OCI-LY3 (cell line): ENCODE results near the gene ADCY4.
A peak's percentile ranks its signal among the peaks of the same experiment; 100 is the strongest.

Source experiments
- H2AFZ ChIP-seq: fragments of 200-600, 300-600 bp; shearing (Covaris generic); 2 replicates; pipeline ENCODE4 v1.6.0; 2014; ENCODE audit warnings: antibody characterized with exemption, low read depth, low read length
- H3K27ac ChIP-seq: fragments of 200-600, 300-600 bp; sonication (generic); 2 replicates; pipeline ENCODE4 v1.5.1; 2014; ENCODE audit warnings: mild to moderate bottlenecking, low read length, moderate library complexity, mixed read lengths
- H3K27me3 ChIP-seq: fragments of 200-600, 300-600 bp; sonication (generic); 2 replicates; pipeline ENCODE4 v1.6.1; 2014; ENCODE audit warnings: low read depth, low read length, mixed read lengths
- H3K36me3 ChIP-seq: fragments of 200-600, 300-600 bp; sonication (generic); replicated peaks from 2 replicates; pipeline ENCODE3; 2014; ENCODE audit warnings: low read depth, low read length, mixed read lengths
- H3K4me1 ChIP-seq: fragments of 300-600, 200-600 bp; sonication (generic); 2 replicates; pipeline ENCODE4 v1.6.1; 2014; ENCODE audit warnings: low read length, mixed read lengths
- H3K4me2 ChIP-seq: fragments of 200-600, 300-600 bp; sonication (generic); 2 replicates; pipeline ENCODE4 v1.6.1; 2014; ENCODE audit warnings: low read length, mixed read lengths
- H3K4me3 ChIP-seq: fragments of 300-600, 200-600 bp; sonication (generic); 2 replicates; pipeline ENCODE4 v1.5.1; 2014; ENCODE audit warnings: antibody characterized with exemption, mild to moderate bottlenecking, low read length, moderate library complexity
- H3K79me2 ChIP-seq: fragments of 300-600, 200-600 bp; shearing (Covaris generic); 2 replicates; pipeline ENCODE4 v1.6.1; 2014; ENCODE audit warnings: mild to moderate bottlenecking, low read length, mixed read lengths
- H3K9ac ChIP-seq: fragments of 300-600, 200-600 bp; shearing (Covaris generic); 2 replicates; pipeline ENCODE4 v1.6.0; 2014; ENCODE audit warnings: mild to moderate bottlenecking, low read length, moderate library complexity
- H3K9me3 ChIP-seq: fragments of 200-600, 300-600 bp; shearing (Covaris generic); 2 replicates; pipeline ENCODE4 v1.6.1; 2014; ENCODE audit warnings: low read length, mixed read lengths; ENCODE audit not compliant: insufficient read depth
- H4K20me1 ChIP-seq: fragments of 200-600, 300-600 bp; sonication (generic); 2 replicates; pipeline ENCODE4 v1.6.1; 2016; ENCODE audit warnings: low read length, mixed read lengths; ENCODE audit not compliant: insufficient read depth
- CTCF ChIP-seq: fragments of 200-600, 300-600 bp; sonication (generic); IDR thresholded peaks from 2 replicates; pipeline ENCODE4 v1.5.1; 2014; ENCODE audit warnings: antibody characterized with exemption, low read length, low read depth
- EZH2phosphoT487 ChIP-seq: fragments of 200-600 bp; shearing (Covaris generic); IDR thresholded peaks from 2 replicates; pipeline ENCODE4 v1.6.1; 2018; ENCODE audit warnings: antibody characterized with exemption, mixed run types, low read depth

The ADCY4 gene

DNA sequence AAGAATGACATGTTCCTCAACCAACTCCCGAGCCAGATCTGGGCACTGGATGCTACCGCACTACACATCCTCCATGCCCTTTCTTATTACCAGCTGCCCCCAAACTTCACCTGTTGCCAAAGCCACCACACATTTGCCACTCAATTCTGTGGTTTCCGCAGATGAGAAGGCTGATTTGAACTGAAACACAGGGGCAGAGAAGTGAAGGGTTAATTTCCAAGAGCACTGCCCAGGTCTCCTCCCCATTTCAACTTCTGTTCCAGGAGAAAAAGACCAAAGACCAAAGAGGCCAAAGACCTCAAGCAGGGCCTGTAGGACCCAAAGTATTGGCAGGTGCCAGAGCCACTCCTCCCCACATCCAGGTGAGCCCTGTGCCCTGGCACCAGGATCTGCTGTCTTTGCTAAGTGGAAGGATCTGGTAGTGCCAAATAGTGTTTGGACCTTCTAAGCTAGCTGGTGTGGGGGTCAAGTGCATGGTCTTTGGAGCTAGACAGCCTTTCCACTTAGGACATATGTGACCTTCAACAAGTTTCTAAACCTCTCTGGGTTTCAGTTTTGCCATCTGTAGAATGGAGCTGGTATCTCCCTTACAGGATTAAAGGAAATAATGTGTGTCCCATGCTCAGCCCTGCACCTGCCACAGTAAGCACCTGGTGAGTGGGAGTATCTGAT, 43.3 kb downstream of the ADCY4 start:
- Histone ChIP-seq H3K27ac (no peak overlapping the region), H3K9ac (no peak overlapping the region), H2AFZ (no peak overlapping the region), H3K36me3 (peaks cover 21% of the 10 kb centered on the region), H3K4me1 (peaks cover 33% of the 10 kb centered on the region), H3K4me3 (no peak overlapping the region), H3K4me2 (peak overlapping the region; percentile 35), H4K20me1 (peaks cover 24% of the 10 kb centered on the region), H3K27me3 (peaks cover 13% of the 10 kb centered on the region), H3K79me2 (no peaks in the 10 kb centered on the region), H3K9me3 (no peaks in the 10 kb centered on the region)
- TF ChIP-seq EZH2phosphoT487, result no peak
- no peak for TF ChIP-seq CTCF

GRCh38 chr14:24290746-24291145, 44.1 kb downstream of the ADCY4 start:
- Histone ChIP-seq H3K27ac (no peak overlapping the region), H3K4me1 (peaks cover 31% of the 10 kb centered on the region), H3K27me3 (peaks cover 13% of the 10 kb centered on the region), H2AFZ (no peak overlapping the region), H3K79me2 (no peaks in the 10 kb centered on the region), H3K36me3 (peaks cover 17% of the 10 kb centered on the region), H3K9me3 (no peaks in the 10 kb centered on the region), H3K4me3 (no peak overlapping the region), H3K9ac (no peak overlapping the region), H4K20me1 (peaks cover 24% of the 10 kb centered on the region), H3K4me2 (no peak overlapping the region)
- no peak for TF ChIP-seq CTCF
- no peak for TF ChIP-seq EZH2phosphoT487

- no peak for TF ChIP-seq CTCF
- no peak for TF ChIP-seq EZH2phosphoT487
- no peak overlapping the region for H3K27ac ChIP-seq
- no peaks in the 10 kb centered on the region for H3K9me3 ChIP-seq
- H2AFZ ChIP-seq, result no peak overlapping the region
- no peaks in the 10 kb centered on the region for H3K79me2 ChIP-seq
- peaks cover 24% of the 10 kb centered on the region for H4K20me1 ChIP-seq
- peaks cover 14% of the 10 kb centered on the region for H3K36me3 ChIP-seq
- H3K4me2 ChIP-seq, result peak overlapping the region; percentile 49
- H3K4me3 ChIP-seq, result no peak overlapping the region
- H3K9ac ChIP-seq, result no peak overlapping the region
- peaks cover 31% of the 10 kb centered on the region for H3K4me1 ChIP-seq
- peaks cover 13% of the 10 kb centered on the region for H3K27me3 ChIP-seq
These were observed 45.1 kb downstream of the ADCY4 start for GRCh38 chr14:24289649-24290280.

DNA sequence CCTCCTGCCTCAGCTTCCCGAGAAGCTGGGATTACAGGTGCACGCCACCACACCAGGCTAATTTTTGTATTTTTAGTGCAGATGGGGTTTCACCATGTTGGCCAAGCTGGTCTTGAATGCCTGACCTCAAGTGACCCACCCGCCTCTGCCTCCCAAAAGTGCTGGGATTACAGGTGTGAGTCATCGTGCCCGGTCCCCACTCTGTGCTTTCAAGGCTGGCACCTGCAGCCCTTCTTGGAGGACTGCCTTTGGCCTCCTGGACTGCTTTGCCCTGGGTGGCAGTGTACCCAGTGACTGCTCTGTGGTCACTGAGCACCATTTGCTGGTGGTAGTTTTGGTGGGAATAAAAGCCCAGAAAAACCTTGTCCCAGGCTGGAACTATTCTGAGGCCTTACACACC, 47.9 kb downstream of the ADCY4 start:
- TF ChIP-seq EZH2phosphoT487, result no peak
- TF ChIP-seq CTCF, result no peak
- Histone ChIP-seq H3K79me2 (no peaks in the 10 kb centered on the region), H3K27me3 (peaks cover 13% of the 10 kb centered on the region), H3K27ac (no peak overlapping the region), H2AFZ (no peak overlapping the region), H3K4me2 (no peak overlapping the region), H4K20me1 (peaks cover 24% of the 10 kb centered on the region), H3K4me3 (no peak overlapping the region), H3K9ac (no peak overlapping the region), H3K36me3 (peaks cover 10% of the 10 kb centered on the region), H3K4me1 (peaks cover 29% of the 10 kb centered on the region), H3K9me3 (no peaks in the 10 kb centered on the region)
